ENCODE results near the gene CAMKK1. TPM values are rescaled to one million over a fixed set of nuclear protein-coding genes. Genes with fewer than 3 reads are reported as not detected.

CAMKK1 gene
- total RNA-seq, 2 donors from 2014 or later: 3.8 to 6.3 TPM

DNA sequence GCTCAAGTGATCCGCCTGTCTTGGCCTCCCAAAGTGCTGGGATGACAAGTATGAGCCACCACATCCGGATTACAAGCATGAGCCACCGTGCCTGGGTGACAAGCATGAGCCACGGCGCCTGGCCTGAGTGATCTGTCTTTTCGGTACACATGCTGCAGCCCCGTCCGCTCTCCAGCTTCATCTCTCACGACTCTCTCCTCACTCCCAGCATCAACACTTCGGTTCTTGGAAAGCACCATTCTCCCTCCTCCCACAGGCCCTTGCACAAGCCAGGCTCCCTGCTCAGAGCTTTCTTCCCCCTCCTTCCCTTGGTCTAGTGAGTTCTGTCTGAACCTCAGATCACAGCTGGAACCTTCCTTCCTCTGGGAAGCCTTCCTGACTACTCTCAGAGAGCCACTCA lies 40.3 kb downstream of the CAMKK1 start:
- H3K9me3 ChIP-seq (ENCODE audit: control insufficient read depth, low read length): no peaks in the 10 kb centered on the region
- no peak for DNase-seq
- peaks cover 11% of the 10 kb centered on the region for H3K9me3 Mint-ChIP-seq
- H3K27me3 ChIP-seq (ENCODE audit: control insufficient read depth, insufficient read depth, low read length, poor library complexity, severe bottlenecking): no peaks in the 10 kb centered on the region
- no peak overlapping the region for H3K9ac ChIP-seq (ENCODE audit: extremely low read depth, low read length, poor library complexity, severe bottlenecking)
- no peak overlapping the region for H3K27ac ChIP-seq (ENCODE audit: low read depth, low read length)
- peaks cover 18% of the 10 kb centered on the region for H3K27me3 Mint-ChIP-seq (ENCODE audit: insufficient read depth)
- no peaks in the 10 kb centered on the region for H3K4me1 ChIP-seq (ENCODE audit: control insufficient read depth, insufficient read depth, low read length)
- H3K4me3 Mint-ChIP-seq: no peak overlapping the region
- no peaks in the 10 kb centered on the region for H3K36me3 Mint-ChIP-seq (ENCODE audit: low read depth)
- WGBS, 2 experiments (ENCODE audit: insufficient coverage in 1 of 2, insufficient read length in 1 of 2): 83 to 84% methylated on average over 10 of the region's 10 CpGs
- no peak overlapping the region for H3K27ac Mint-ChIP-seq
- TF ChIP-seq, protein P1, sequence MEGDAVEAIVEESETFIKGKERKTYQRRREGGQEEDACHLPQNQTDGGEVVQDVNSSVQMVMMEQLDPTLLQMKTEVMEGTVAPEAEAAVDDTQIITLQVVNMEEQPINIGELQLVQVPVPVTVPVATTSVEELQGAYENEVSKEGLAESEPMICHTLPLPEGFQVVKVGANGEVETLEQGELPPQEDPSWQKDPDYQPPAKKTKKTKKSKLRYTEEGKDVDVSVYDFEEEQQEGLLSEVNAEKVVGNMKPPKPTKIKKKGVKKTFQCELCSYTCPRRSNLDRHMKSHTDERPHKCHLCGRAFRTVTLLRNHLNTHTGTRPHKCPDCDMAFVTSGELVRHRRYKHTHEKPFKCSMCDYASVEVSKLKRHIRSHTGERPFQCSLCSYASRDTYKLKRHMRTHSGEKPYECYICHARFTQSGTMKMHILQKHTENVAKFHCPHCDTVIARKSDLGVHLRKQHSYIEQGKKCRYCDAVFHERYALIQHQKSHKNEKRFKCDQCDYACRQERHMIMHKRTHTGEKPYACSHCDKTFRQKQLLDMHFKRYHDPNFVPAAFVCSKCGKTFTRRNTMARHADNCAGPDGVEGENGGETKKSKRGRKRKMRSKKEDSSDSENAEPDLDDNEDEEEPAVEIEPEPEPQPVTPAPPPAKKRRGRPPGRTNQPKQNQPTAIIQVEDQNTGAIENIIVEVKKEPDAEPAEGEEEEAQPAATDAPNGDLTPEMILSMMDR (conservative IDR thresholded peaks at IDR 0.05): no peak
- peaks cover 3% of the 10 kb centered on the region for H3K4me1 Mint-ChIP-seq
- no peak overlapping the region for H3K4me3 ChIP-seq (ENCODE audit: low read length)
- H3K36me3 ChIP-seq (ENCODE audit: control insufficient read depth, insufficient read depth, low read length): no peaks in the 10 kb centered on the region

DNA sequence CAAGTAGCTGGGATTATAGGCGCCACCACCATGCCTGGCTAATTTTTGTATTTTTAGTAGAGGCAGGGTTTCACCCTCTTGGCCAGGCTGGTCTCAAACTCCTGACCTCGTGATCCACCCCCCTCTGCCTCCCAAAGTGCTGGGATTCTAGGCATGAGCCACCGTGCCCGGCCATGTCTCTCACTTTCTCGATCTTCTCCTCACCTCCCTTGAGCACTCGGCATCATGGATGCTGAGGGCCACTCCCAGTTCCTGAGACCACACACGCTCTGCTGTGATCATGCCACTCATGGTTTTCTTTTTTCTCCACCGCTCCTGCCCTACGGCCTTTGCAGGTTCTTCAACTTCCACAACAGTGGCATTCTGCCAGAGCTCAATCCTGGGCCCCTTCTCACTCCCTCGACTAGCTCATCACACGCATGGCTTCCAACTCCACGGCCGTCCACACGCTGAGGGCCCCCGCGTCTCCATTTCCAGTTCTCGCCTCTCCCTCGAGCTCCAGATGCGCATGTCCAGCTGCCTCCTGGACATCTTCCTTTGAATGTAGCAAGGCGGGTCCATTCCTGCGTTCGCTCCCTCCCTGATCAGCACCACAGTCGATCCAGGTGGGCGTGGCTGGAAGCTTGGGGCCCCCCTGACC lies 41.3 kb downstream of the CAMKK1 start:
- Mint-ChIP-seq H3K4me1 (peaks cover 3% of the 10 kb centered on the region), H3K27me3 (ENCODE audit: insufficient read depth) (peaks cover 18% of the 10 kb centered on the region), H3K36me3 (ENCODE audit: low read depth) (no peaks in the 10 kb centered on the region), H3K27ac (no peak overlapping the region), H3K9me3 (peaks cover 11% of the 10 kb centered on the region), H3K4me3 (no peak overlapping the region)
- no peaks in the 10 kb centered on the region for H3K27me3 ChIP-seq (ENCODE audit: control insufficient read depth, insufficient read depth, low read length, poor library complexity, severe bottlenecking)
- TF ChIP-seq, protein P1 (conservative IDR thresholded peaks at IDR 0.05): no peak
- no peak overlapping the region for H3K27ac ChIP-seq (ENCODE audit: low read depth, low read length)
- no peaks in the 10 kb centered on the region for H3K9me3 ChIP-seq (ENCODE audit: control insufficient read depth, low read length)
- DNase-seq: no peak
- no peak overlapping the region for H3K9ac ChIP-seq (ENCODE audit: extremely low read depth, low read length, poor library complexity, severe bottlenecking)
- H3K4me1 ChIP-seq (ENCODE audit: control insufficient read depth, insufficient read depth, low read length): no peaks in the 10 kb centered on the region
- H3K36me3 ChIP-seq (ENCODE audit: control insufficient read depth, insufficient read depth, low read length): no peaks in the 10 kb centered on the region
- H3K4me3 ChIP-seq (ENCODE audit: low read length): no peak overlapping the region
- 87 to 88% methylated on average over 21 to 24 of the region's 24 CpGs for WGBS, 2 experiments (ENCODE audit: insufficient coverage in 1 of 2, insufficient read length in 1 of 2)

DNA sequence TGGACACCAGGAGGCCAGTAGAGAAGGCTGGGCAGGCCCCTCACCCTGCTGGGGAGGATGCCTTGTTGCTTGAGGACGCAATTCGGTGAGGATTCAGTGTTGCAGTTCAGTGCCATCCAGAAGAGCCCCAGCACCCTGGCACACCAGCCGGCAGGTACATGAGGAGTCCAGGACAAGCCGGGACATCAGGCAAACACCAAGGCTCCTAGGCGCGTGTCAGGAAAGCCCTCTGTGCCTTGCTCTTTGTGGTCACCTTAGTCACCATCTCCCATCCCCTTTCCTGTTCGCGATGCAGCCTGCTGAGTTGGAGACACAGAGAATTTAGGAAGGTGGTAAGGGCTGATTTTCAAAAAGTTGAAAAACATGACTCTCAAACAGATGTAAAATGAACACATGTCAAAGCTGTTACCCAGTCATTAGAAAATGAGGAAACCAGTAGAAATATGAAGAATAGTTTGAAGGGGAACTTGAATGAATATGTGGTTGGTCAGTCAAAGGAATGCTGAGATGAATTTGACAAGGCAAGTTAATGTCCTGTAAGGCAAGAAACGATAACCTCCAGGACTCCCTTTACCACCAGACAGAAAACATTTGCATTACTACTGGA lies 44.5 kb downstream of the CAMKK1 start:
- Mint-ChIP-seq H3K27me3 (ENCODE audit: insufficient read depth) (peaks cover 18% of the 10 kb centered on the region), H3K4me3 (no peak overlapping the region), H3K36me3 (ENCODE audit: low read depth) (peaks cover 8% of the 10 kb centered on the region), H3K4me1 (peaks cover 10% of the 10 kb centered on the region), H3K9me3 (peaks cover 8% of the 10 kb centered on the region), H3K27ac (no peak overlapping the region)
- no peak for DNase-seq
- TF ChIP-seq, protein P1 (conservative IDR thresholded peaks at IDR 0.05): no peak
- H3K4me3 ChIP-seq (ENCODE audit: low read length): no peak overlapping the region
- H3K27ac ChIP-seq (ENCODE audit: low read depth, low read length): no peak overlapping the region
- no peaks in the 10 kb centered on the region for H3K9me3 ChIP-seq (ENCODE audit: control insufficient read depth, low read length)
- WGBS, 2 experiments (ENCODE audit: insufficient coverage in 1 of 2, insufficient read length in 1 of 2): 85 to 88% methylated on average over 7 to 8 of the region's 9 CpGs
- no peak overlapping the region for H3K9ac ChIP-seq (ENCODE audit: extremely low read depth, low read length, poor library complexity, severe bottlenecking)
- peaks cover 5% of the 10 kb centered on the region for H3K4me1 ChIP-seq (ENCODE audit: control insufficient read depth, insufficient read depth, low read length)
- no peaks in the 10 kb centered on the region for H3K27me3 ChIP-seq (ENCODE audit: control insufficient read depth, insufficient read depth, low read length, poor library complexity, severe bottlenecking)
- H3K36me3 ChIP-seq (ENCODE audit: control insufficient read depth, insufficient read depth, low read length): peaks cover 6% of the 10 kb centered on the region
